GM21390 (cell line): Measurements from ENCODE around the gene FAM219A.
"Not testable (repeated sequence)": the region's sequence is repeated elsewhere in the genome, so short reads cannot be mapped to it uniquely, and the experiment has no call there.

Experiments
- ATAC-seq: cut with Tn5 transposase; IDR thresholded peaks from one replicate; pipeline ENCODE4 v1.9.1; 2021; ENCODE audit not compliant: unreplicated experiment

The FAM219A gene

DNA sequence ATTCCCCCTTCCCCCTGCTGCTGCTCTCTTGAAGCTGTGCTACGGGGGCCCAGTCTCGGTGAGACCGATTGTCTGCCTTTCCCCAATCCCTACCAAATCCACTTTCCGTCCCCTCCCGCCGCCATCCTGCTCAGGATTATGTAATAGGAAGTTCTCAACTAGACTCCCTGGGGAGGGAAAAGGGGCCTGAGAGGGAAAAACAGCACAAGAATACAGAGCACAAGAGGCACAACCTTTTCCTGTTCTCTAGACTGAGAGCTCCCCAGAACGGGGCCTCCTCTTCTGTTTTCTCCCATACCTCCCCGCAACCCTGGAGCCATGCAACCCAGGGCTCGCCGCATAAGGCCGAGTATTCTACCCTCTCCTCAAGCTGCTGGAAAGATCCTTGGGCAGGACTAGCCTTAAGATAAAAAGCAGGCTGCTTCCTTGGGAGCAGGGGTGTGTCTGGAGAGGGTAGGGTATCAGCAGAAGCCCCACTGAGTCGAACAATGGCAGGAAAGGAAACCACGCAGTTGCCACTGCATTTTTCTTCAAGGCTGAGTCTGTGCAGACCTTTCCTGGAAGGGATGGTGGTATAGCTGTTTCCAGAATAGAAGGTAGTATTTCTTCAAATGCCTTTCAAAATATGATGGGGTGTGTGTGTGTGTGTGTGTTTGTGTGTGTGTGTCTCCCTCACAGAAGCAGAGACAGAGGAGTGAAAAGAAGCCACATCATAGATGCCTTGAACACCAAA, 94.6 kb downstream of the FAM219A start:
- no peak for ATAC-seq

DNA sequence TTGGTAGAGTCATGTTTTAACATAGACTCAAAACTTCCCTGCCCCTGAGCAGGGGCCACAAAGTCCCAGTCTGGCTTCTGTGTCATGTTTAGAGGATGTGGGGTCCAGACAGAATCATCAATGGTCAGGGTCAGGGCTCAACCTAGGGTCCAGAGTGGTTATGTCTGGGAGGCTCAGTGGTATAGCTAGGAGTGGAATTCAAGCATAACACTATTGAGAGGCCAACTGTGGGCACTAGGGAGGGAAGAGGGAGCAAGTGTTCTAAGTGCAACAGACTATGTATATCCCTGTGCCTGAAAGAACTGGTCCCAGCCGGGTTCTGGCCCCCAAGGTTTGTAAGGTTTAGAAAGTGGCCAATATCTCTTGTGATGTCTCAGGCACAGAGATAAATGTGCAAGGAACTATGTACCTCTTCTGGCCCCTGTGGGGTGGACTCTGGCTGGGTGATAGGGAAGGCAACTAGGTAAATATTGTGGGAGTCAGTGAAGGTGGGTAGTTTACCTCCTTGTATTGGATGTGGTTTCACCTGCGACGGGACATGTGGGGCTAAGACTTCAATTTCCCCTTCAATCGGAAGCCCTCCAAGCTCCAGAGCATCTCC, 95.7 kb downstream of the FAM219A start:
- no peak for ATAC-seq

DNA sequence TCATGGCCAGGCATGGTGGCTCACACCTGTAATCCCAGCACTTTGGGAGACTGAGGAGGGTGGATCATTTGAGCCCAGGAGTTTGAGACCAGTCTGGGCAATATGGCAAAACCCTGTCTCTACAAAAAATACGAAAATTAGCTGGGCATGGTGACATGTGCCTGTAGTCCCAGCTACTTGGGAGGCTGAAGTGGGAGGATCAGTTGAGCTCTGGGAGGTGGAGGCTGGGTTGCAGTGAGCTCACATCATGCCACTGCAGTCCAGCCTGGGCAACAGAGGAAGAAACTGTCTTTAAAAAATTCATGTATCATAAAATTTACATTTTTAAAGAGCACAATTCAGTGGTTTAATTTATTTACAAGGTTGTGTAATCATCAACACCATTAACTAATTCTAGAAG, 105.4 kb downstream of the FAM219A start:
- not testable (repeated sequence) for ATAC-seq

DNA sequence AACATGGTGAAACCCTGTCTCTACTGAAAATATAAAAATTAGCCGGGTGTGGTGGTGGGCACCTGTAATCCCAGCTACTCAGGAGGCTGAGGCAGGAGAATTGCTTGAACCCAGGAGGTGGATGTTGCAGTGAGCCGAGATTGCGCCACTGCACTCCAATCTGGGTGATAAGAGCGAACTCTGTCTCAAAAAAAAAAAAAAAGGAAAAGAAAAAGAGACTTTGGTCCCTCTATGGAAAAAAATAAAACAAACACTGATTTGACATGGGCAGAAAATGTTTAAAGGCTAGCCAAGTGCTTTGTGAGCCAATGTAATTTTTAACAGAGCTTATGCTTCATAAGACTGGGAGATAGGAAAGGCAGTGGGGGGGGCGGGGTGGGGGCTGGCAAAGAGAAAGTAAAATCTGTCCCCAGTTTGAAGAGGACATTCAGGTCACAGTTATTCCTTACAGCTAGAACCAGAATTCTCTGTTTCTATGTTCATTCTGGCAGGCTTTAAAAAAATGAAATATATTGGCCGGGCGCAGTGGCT, 106.2 kb downstream of the FAM219A start:
- not testable (repeated sequence) for ATAC-seq

DNA sequence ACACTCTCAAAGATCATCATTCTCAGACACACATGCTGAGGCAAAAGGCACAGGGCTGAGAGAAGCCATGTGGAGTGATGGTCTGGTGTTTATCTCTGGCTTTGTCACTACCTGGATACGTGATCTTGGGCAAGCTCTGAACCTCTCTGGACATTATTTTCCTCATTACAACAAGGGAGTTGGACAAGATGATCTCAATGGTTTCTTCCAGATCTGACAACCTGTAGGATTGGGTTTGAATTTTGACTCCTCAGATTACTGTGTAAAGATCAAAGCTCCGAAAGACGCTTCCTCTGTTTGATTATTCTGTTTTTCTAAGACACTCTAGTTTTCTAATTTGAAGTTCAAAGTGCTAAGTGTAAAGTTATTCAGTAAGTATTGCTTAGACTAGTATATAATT, 109.0 kb downstream of the FAM219A start:
- no peak for ATAC-seq
